Erythroblast (primary cell): ENCODE measurements around the gene RNF11.

Experiments
- GATA1 ChIP-seq: IDR thresholded peaks from 2 replicates; pipeline ENCODE4 v1.6.1; 2011; ENCODE audit warnings: low read depth, mild to moderate bottlenecking, control low read depth, low read length, moderate library complexity
- POLR2A ChIP-seq: IDR thresholded peaks from 2 replicates; pipeline ENCODE4 v1.6.1; 2011; ENCODE audit warnings: mild to moderate bottlenecking, low read length

GRCh38 chr1:51188230-51188629, 47.8 kb upstream of the RNF11 start:
- TF ChIP-seq POLR2A (no peak), GATA1 (no peak)
